GM23248 (cell line): ENCODE data around the gene TLE1.

Source experiments
- EZH2 ChIP-seq: fragments of 200-600 bp; sonication (generic); IDR thresholded peaks from 2 replicates; pipeline ENCODE4 v1.6.1; 2018; ENCODE audit warnings: antibody characterized with exemption, mild to moderate bottlenecking; ENCODE audit not compliant: insufficient read depth, poor library complexity, severe bottlenecking
- EZH2phosphoT487 ChIP-seq: fragments of 200-600 bp; sonication (generic); IDR thresholded peaks from 2 replicates; pipeline ENCODE4 v1.6.1; 2018; ENCODE audit warnings: antibody characterized with exemption, moderate library complexity, mild to moderate bottlenecking, low read depth; ENCODE audit not compliant: insufficient read depth

DNA sequence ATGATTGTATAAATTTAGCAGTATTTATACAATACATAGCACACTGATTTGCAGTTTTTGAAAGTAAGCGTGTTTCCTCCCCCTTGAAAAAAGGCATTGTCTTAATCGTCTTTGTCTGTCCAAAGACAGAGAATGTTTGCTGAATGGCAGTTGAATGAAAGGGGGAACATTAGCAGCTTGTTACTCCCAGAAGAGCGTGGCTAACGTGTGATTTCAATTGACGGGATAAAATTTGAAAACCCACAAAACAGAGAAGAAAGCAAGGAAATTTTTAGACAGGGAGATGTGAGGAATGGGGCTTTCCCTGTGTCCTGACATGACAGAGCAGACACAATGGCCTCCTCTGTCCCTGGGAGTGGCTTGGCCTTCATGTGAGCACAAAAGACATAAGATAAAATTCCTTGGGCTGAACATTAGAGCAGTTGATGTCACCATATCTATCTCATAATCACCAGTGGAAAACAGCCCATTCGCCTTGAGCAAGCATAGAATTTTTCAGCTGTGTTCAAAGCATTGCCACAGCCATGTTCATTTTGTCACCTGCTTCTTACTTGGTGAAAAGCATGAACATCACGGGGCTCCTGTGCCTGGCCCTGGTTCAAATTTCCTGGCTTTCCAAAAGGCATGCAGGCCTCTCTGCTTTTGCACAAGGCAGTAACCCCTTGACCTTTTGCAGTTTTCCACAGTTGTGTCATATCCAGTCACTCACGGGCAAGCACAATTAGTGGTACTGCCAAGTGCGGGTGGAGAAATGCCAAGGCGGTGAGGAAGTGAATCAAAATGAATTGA lies 126.9 kb downstream of the TLE1 start:
- TF ChIP-seq EZH2phosphoT487 (no peak), EZH2 (no peak)
